HG02571 (cell line): ENCODE results near the gene PRPF8.
A peak's percentile ranks its signal among the peaks of the same experiment; 100 is the strongest.

Source experiments
- ATAC-seq: cut with Tn5 transposase; IDR thresholded peaks from one replicate; pipeline ENCODE4 v1.9.1; 2021; ENCODE audit warnings: mild to moderate bottlenecking, moderate library complexity; ENCODE audit not compliant: unreplicated experiment

The PRPF8 gene

GRCh38 chr17:1627982-1628855 is 56.4 kb downstream of the PRPF8 start, which contains the start of gene SLC43A2:
TSS of gene SLC43A2 (minus strand) at chr17:1628834. CDS start at chr17:1627874, 960 bp downstream.
- peak; percentile 60 for ATAC-seq

GRCh38 chr17:1627182-1627981 is 57.3 kb downstream of the PRPF8 start:
- no peak for ATAC-seq

DNA sequence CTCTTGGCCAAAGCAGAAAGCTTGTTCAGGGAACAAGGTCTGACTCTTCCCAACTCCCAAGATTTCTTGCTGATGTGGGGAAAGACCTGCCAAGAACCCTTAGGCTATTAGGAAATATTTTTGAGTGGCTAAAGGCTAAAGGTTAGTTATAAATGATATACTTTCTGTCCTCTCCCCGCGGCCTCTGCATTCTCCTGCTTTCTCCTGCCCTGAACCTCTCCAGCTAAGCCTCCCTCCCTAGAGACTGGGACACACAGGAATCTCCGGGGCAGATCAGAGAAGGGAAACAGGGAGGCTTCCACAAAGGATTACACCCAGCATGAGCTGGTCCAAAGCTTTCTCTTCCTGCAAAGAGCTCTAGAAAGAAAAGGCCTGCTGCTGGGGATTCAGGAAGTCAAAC is 58.3 kb downstream of the PRPF8 start:
- no peak for ATAC-seq

DNA sequence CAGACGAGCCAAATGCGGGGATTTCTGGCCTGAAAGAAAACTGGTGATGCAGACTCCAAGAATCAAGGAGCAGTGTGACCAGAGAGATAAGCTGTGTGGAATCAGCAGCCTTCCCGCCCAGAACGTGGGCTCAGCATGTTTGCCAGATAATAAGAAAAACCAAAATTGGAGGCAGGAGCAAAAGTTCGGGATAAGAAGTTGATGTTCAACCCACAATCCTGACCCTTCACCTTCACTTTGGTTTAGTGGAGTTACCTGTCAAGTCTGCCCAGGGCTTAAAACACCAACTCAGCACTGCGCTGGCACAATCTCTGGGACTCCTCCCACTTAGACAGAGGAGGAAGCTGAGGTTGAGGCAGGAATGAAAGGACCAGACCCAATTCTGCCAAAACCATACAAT is 59.1 kb downstream of the PRPF8 start:
- ATAC-seq, result no peak

DNA sequence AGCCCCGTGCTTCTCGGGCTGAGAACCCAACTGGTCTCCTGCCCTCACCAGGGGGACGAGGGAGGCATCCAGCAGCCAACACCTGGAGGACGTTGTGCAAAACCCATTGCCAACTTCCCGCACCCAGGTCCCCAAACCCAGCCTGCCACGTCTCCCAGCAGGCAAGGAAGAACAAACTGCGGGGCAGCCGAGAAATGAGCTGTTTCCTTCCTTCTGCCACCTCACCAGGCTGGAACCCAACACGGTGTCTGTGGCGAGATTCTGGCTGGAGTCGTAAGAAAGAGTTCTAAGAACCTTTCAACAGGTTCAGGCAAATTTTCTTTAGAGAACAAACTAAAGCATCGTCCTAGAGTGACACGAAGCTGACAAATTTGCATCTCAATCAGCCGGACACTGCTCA is 59.6 kb downstream of the PRPF8 start:
- no peak for ATAC-seq

DNA sequence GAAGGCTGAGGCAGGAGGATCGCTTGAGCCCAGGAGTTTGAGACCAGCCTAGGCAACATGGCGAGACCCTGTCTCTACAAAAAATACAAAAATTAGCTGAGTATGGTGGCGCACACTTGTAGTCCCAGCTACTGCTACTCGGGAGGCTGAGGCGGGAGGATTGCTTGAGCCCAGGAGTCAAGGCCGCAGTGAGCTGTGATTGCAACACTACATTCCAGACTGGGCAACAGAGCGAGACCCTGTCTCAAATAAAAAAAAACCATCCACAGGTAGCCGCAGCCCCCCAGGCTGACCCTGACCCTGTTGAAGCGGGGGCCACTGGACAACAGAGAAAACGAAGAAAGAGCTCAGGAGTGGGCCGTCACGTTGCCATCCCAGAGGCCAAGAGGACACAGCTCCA is 60.0 kb downstream of the PRPF8 start:
- ATAC-seq, result no peak

- no peak for ATAC-seq
Measured at GRCh38 chr17:1623057-1623630, 61.5 kb downstream of the PRPF8 start.

GRCh38 chr17:1621273-1621954 is 63.3 kb downstream of the PRPF8 start:
- ATAC-seq, result no peak

DNA sequence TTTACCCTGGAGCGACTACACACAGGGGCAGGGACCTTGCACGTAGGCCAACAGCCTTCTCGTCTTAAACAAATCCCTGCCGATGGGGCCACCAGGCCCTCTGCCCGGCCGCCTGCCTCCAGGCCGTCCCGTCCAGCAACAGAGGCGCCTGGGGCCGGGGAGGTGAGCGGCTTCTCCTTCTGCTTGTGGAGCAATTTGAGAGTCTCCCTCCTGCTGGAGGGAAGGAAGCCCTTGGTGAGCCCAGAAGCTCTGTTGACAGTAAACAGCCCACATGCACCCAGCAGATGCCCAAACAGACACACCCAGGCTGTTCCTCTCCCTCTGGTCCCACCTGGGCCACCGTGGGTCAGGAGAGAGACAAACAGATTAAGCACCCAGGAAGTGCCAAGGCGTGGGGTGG is 64.2 kb downstream of the PRPF8 start:
- no peak for ATAC-seq

- no peak for ATAC-seq
Measured at GRCh38 chr17:1617620-1618174, 67.0 kb downstream of the PRPF8 start.

GRCh38 chr17:1616101-1616500 is 68.6 kb downstream of the PRPF8 start:
- no peak for ATAC-seq

DNA sequence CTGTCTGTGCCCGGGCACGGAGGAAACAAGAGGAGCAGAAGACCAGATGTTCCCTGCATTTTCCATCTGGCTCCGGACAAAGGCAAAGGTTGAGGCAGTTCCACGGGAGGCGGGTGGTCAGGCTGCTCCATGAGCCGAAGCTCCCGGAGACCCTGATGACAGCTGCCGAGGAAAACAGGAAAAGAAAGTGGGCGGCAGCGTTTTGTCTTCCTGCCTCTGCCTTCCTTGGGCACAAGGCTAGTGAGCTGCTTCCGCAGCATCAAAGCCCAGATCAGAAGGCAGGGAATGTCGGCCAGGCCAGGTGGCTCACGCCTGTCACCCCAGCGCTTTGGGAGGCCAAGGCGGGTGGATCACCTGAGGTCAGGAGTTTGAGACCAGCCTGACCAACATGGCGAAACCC is 72.3 kb downstream of the PRPF8 start:
- ATAC-seq, result no peak

GRCh38 chr17:1611715-1612114 is 73.0 kb downstream of the PRPF8 start:
- no peak for ATAC-seq

DNA sequence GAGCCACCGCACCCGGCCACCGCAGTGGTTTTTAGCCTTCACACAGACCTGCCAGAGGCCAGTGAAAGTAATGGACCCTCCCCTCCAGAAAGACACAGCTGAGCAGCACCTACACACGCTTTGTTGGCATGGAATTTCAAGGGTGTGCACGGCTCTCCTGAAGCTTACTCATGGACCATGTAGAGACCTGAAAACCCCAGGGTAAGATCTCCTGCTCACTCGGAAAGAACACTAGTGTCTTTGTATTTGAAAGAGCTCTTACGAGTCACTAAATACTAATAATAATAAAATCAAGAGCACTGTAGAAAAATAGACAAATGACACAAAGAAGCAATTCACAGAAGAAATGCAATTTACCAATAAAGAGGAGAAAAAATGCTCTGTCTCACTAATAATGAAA is 76.0 kb downstream of the PRPF8 start:
- ATAC-seq, result no peak

GRCh38 chr17:1607971-1608320 is 76.7 kb downstream of the PRPF8 start:
- no peak for ATAC-seq

GRCh38 chr17:1606352-1606985 is 78.2 kb downstream of the PRPF8 start:
- peak; percentile 17 for ATAC-seq

GRCh38 chr17:1605681-1606351 is 78.9 kb downstream of the PRPF8 start:
- ATAC-seq, result no peak

DNA sequence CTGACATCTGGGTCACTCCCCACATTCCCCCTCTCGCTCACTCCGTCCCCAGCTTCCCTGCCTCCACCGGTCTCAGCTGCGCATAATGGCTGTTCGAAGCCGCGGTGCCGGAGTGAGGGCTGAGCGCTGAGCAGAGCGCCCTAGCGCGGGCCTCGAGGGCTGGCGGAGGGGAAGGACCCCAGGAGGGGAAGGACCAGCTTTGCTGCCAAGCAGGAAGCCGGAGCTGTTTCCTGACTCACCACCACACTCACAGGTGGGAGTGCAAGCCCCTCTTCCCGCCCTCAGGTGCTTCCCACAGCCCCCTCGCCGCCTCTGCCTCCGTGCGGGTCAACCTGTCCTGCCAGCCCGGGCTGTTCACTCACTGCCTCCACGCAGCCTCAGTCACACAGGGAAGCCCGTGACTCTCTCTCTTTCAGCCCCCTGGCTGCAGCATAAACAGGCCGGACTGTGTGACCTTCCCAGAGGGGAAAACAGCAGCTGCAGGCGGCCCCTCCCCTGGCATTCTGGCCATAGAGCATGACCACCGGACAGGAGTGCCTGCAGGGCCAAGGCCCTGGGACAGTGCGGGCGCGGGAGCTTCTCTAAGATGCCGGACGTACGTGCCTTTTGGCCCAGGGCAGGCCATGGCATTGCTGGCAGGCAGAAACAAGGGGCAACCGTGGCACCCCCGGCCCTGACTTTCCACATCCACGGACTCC is 79.7 kb downstream of the PRPF8 start:
- ATAC-seq, result no peak

DNA sequence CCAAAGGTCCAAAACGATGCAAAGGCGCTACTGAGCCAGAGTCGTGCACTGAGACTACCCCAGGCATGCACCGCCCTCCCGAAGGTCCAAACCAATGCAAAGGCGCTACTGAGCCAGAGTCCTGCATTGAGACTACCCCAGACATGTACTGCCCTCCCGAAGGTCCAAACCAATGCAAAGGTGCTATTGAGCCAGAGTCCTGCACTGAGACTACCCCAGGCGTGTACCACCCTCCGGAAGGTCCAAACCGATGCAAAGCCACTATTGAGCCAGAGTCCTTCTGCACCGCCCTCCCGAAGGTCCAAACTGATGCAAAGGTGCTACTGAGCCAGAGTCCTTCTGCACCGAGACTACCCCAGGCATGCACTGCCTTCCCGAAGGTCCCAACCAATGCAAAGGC is 83.1 kb downstream of the PRPF8 start:
- no peak for ATAC-seq
